IPS DF 4.7 (cell line): Measurements from ENCODE around the gene NES.

Experiments
- DNase-seq: peaks from one replicate; pipeline ENCODE4 v3.0.0-alpha.2; 2013; ENCODE audit warnings: low spot score; ENCODE audit errors: extremely low read depth

The NES gene

GRCh38 chr1:156704930-156705320, 27.7 kb upstream of the NES start:
- no peak for DNase-seq

- DNase-seq = no peak
These were observed 27.0 kb upstream of the NES start for GRCh38 chr1:156704166-156704711.

DNA sequence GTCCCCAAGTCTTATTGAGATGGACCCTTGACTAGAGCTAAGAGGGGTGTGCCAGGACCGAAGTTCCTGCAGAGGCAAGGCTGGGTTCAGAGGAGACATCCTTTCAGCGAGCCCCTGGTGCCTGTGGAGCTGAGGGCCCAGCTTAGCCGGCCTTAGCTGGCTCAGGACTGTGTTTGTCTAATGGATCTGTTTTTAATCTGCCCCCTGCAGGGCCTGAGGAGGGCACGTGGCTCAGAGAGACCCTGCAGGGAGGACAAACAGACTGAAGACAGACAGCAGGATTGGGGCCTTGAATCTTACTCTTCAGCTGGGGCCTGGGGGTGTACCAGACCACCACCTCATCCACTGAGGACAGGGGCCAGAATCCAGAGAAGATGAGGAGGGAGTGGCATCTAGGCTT, 26.5 kb upstream of the NES start:
- no peak for DNase-seq

DNA sequence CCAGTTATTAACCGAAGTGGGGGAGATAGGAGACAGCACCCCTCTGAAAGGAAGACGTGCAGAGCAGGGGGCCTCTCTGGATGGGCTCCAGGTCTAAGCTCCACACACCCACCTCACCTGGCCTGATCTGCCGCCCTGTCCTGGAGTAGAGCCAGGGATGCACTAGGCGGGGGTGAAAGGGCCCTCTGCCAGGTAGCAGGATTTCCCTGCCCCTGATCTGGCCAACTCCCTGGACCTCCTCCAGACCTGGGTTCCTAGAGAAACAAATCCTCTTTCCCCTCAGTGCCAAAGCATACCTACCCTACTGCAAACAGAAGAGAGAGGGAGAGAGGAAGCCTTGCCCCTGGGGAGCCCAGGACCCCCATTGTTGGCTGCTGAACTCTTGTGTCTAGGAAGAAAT, 26.1 kb upstream of the NES start:
- DNase-seq = no peak

DNA sequence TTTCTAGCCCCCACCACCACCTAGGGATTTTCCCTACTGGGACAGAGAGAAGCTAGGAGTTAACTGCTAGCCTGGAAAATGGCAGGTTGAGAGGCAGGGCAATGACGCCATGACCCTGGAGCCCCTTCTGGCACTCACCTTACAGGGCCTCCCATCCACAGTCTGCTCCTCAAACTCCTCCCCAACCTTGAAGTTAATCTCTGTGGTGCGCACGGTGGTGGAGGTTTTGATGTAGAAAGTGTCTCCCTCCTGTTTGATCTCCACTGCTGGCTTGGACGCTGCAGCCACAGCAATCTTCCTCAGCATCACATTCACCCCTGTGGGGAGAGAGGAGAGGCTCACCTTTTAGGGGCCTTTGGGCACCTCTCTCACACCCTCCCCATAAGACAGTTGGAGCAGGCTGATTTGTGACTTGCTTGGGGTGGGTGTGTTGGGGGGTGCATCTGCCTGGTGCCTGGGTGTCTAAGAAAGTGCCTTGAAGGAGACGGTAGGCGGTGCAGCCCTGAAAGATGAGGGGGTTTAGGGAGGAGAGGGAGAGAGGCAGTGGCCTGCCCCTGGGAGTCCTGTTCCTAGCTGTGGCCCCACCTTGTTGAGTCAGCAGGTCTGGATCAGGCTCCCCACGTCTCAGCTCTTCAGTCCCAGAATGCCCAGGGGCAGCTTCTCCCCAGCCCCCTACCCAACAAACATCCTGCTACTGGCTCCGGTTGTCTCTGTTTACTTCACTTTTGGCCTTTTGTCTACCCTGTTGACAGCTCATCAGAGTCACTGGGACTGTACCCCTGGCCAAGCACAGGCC, 23.7 kb upstream of the NES start:
- DNase-seq = no peak

DNA sequence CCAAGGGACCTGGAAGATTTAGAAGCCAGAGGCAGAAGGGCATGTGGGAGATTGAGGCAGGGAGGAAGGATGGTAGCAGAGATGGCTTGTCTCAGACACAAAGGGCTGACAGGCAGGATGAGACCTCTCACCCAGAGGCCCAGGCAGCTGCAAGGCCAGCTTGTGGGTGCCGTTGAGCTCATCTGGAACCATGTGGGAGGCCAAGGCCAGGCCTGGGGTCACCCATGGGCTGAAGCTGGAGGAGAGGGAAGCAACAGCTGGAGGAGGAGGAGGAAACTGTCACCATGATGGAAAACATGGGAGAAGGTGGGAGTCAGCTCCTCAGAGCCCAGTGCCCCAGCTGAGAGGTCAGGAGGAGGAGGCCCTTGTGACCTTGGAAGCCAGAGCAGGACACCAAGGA, 21.8 kb upstream of the NES start:
- DNase-seq = no peak

DNA sequence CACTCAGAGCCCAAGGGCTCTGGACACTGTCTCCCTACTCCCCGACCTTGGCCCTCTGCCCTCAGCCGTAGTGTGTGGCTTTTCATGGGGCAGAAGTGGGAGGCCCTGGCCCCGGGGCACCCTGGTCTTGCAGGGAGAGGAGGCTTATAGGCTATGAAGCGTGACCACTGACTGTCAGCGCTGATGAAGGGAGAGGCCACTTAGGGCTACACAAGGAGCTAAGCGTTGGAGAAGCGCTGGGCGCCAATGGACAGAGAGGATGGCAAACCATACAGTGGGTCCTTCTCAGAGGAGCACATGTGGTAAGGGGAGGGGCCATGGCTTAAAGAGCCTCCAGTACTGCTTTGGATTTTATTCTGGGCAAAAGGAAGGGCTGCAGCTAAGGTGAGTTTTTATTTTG, 20.3 kb upstream of the NES start:
- no peak for DNase-seq

DNA sequence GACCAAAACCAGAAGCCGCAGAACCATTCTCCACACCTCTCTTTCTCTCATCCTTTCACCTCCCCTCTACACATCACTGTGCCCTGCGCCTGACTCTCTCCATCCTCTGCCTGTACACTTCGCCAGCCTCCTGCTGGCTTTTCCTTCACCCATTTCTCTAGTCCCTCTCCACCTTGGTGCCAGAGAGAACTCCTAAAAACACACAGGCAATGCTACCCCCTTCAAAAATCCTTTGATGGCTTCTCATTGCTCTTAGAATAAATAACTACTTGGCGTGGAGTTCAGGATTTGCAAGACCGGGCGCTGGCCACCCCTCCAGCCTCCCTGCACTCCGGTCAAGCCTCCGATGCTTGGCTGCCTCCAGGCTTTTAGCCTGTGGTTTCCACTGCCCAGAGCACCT, 19.5 kb upstream of the NES start:
- no peak for DNase-seq

DNA sequence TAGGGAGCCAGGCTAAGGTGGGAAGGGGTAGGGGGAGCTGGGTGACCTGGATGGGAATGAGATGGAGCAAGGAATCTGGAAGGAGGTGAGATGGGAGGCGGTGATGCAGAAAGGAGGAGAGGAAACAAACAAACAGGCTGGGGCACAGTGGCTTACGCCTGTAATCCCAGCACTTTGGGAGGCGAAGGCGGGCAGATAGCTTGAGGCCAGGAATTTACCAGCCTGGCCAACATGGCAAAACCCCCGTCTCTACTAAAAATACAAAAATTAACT, 17.4 kb upstream of the NES start:
- DNase-seq = no peak

DNA sequence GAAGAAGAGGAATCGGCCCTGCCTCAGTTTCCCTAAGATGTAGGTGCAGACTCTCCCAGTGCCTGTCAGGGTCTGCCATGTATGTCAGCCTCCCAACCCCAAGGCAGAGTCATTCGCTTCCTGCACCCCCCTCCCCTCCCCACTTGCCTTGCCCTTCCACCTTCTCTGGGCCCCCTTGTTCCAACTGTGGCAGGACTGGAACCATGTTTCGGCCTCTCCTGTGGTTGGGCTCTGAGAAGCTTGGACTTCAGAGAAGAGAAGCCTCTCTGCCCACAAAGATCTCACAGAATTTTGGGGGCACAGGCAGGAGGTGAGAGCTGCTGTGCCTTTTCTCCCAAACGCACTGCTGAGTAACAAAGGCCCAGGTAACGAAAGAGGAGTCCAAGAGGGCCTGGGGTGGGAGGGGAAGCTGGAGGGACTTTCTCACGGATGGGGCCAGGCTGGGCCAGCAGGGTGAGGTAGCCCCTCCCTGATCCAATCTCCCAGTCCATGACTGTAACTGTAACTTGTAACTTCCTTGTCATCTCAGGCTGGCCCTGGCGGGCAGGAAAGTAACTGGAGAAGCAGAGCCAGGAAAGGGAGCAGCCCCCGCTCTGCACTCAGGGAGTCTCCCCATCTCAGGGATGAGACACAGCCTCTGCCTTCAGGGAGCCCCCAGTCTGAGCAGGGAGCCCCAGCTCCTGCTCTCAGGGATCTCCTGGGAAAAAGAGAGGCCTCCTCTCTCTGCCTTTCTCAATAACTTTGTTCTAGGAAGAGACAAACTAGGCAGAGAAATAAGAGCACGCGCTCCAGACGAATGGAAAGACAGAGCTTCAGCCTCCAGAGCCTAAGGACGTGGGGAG, 16.9 kb upstream of the NES start:
- no peak for DNase-seq

GRCh38 chr1:156692925-156693847, 16.0 kb upstream of the NES start:
- no peak for DNase-seq

GRCh38 chr1:156692441-156692924, 15.3 kb upstream of the NES start:
- DNase-seq = no peak

DNA sequence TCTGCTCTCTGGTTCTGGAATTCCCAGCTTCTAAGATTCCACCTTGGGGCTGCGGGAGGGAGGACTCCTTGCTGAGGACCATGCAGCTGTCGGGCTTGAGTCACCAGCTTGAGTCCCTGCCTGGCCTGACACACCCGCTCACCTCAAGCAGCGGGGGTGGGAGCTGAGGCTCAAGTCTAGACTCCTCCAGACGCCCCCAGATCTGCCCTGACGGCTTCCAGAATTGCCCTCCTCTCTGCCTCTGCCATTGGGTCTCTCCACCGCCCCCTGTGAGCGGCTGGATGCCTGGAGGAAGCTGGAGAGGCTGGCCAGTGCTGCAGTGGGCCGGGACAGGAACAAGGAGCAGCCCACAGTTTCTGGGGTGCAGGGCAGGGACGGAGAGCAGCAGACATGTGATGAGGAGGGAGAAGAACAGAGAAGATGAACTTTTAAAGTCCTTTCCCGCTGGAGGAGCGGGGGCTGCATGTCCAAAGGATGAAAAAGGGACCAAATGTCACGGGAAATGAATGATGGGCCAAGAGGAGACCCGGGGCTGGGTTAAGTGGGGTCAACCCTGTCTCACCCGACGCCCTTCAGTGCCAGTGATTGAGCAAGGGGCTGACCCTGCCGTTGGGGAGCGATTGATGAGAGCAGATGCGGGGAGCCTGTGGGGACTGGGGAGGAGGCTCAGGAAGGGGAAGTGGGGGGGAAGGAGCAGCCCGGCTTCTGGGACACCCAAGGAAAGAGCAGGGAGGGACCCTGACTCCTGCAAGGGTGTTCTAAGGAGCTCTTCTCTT, 14.6 kb upstream of the NES start:
- DNase-seq = no peak

DNA sequence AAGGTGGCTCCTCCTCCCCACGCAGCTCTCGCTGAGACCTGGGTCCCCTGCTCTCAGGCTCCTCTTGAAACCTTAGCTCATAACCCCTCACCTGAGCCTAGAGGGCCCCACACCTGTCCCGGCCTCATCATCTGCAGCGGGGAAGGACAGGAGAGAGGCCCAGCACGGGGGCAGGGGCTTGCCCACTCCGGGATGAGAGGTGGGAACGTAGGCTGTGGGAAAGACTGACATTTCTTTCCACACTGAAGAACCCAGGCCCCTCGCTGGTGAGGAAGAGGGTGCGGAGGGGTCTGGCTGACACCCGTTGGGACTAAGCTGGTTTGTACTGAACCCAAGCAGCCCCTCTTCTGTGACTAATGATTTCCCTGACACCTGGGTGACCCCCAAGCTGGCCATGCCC, 14.0 kb upstream of the NES start:
- no peak for DNase-seq

- no peak for DNase-seq
These were observed 13.4 kb upstream of the NES start for GRCh38 chr1:156690675-156691036.

DNA sequence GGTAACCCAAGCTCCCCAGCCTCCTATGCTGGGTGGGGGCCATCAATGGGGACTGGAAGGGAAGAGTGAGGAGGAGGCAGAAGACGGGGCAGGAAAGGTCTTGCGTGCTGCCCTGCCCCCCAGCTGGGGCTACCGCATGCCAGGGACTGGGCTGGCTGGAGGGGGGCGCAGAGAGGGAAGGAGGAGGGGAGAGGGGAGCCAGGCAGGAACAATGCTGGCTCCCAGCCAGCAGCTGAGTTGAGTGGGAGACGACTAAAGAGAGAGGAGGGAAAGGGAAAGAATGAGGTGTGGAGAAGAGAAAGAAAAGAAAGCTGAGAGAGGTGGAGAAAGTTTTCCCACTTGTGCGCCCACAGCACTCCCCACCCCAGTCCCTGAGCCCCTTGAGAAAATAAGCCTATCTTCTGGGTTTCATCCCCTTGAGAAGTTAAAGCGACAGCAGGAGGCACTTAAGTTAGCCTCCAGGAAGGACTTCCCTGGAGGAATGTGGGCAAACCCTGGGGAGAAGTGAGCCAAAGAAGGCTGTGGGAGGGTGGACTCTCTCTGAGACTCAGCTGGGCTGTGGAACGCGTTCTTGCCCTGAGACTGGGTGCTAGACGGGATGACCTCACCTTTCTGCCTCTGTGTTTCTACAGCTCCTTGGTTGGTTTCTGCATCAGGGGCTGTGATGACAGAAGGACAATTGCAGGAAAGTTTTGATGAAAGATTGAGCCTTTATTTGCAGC, 12.9 kb upstream of the NES start:
- DNase-seq = no peak

DNA sequence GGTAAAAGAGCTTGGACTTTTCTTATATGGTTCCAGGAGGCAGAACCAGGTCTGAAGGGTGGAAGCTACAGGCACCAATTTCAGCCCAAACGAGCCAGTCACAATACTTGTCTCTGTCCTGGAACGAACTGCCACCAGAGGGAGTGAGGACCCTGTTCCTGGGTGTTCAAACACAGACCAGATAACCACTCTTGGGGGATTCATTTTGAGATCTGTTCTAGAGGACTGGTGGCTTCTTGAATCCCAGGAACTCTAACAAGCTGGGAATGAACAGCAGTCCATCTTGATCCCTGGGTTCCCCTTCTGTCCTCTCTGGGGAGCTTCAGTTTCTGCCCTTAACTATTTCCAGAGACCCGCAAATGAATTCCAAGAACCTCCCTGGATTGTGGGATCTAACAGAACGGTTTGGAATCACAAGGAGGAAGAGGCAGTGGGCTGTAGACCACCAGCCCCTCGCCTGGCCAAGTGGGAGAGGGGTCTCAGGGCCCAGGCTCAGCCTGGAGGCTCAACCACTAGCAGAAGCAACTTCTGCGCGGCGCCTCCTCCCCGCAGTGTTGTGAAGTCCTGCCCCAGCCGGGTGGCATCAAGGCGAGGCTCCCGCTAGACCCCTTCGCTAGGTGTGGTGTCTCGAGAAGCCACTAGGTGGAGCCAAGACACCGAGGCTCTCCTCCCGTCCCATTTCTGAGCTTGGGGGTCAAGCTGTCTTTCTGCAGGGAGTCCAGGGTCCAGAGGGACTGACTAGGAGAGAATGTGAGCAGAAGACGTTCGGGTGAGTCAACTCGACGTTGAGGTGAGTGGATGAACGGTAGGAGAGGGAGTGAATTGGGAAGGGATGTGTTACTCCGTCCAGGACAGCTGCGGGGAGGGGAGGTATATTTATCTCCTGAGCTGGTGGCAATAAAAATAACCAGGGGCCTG, 12.1 kb upstream of the NES start:
- DNase-seq = no peak

- DNase-seq = no peak
These were observed 7.1 kb upstream of the NES start for GRCh38 chr1:156684227-156684782.
